K562 (cell line): Measurements from ENCODE around the gene ZSWIM2.

ENCODE experiments used
- FOXJ3 ChIP-seq: sonication (generic); formaldehyde crosslinking; IDR thresholded peaks from 2 replicates; pipeline ENCODE4 v1.4.0; 2020; ENCODE audit warnings: mild to moderate bottlenecking, missing genetic modification reagents
- HMG20A ChIP-seq: fragments of 450-650 bp; formaldehyde crosslinking; conservative IDR thresholded peaks from 2 replicates; pipeline ENCODE4 v1.4.0; 2020; ENCODE audit warnings: mild to moderate bottlenecking, mixed read lengths
- PRMT5 ChIP-seq: sonication (generic); formaldehyde crosslinking; IDR thresholded peaks from 2 replicates; pipeline ENCODE4 v1.5.0; 2020; ENCODE audit warnings: missing genetic modification reagents
- ZNF274 ChIP-seq: IDR thresholded peaks from 2 replicates; pipeline ENCODE4 v1.6.1; 2011; ENCODE audit warnings: low read depth, mild to moderate bottlenecking, low read length, moderate library complexity, borderline replicate concordance
- TF ChIP-seq, protein P1 (sequence below), 2 experiments: IDR thresholded peaks; 2 replicates each; pipeline ENCODE4 v1.6.1; 2012; ENCODE audit warnings: improper control_type of control experiment in 2 of 2, low read depth in 2 of 2, low read length in 2 of 2, borderline replicate concordance in 1 of 2

DNA sequence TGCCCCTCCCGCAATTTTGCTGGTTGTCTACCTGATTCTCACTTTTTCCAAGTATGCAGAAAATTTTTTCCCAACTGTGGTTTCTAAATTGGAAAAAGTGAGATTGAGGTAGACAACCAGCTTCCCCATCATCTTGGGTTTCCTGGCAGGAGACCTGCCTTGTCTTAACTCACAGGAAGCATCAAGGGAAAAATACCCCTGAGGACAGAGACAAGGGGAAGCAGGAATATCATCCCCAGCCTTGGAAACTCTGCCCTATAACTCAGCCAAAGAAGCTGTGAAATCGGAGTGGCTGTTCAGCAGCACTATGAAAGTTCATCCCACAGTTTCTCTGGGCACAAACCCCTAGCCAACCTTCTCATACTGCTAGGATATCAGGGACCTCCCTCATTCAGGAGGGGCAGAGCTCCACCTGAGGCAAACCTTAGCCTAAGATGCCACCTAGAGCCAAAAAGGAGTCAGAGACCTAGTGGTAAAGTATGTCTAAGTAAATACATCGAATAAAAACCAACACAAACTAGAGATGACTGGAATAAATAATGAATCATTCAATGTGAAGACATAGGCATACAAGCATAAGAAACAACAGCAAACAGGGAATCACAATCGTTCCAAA is 68.2 kb downstream of the ZSWIM2 start:
- TF ChIP-seq HMG20A (CRISPR knock-in tag): no peak
- TF ChIP-seq, protein P1, sequence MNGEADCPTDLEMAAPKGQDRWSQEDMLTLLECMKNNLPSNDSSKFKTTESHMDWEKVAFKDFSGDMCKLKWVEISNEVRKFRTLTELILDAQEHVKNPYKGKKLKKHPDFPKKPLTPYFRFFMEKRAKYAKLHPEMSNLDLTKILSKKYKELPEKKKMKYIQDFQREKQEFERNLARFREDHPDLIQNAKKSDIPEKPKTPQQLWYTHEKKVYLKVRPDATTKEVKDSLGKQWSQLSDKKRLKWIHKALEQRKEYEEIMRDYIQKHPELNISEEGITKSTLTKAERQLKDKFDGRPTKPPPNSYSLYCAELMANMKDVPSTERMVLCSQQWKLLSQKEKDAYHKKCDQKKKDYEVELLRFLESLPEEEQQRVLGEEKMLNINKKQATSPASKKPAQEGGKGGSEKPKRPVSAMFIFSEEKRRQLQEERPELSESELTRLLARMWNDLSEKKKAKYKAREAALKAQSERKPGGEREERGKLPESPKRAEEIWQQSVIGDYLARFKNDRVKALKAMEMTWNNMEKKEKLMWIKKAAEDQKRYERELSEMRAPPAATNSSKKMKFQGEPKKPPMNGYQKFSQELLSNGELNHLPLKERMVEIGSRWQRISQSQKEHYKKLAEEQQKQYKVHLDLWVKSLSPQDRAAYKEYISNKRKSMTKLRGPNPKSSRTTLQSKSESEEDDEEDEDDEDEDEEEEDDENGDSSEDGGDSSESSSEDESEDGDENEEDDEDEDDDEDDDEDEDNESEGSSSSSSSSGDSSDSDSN (IDR thresholded peaks at IDR 0.05; ENCODE audit: borderline replicate concordance in 1 of 2, low read depth in 2 of 2, low read length in 2 of 2): no peak
- no peak for TF ChIP-seq ZNF274
- TF ChIP-seq FOXJ3: no peak
- no peak for TF ChIP-seq PRMT5 (CRISPR knock-in tag)
